ENCODE measurements around the gene VBP1.
"Not testable (repeated sequence)": the region's sequence is repeated elsewhere in the genome, so short reads cannot be mapped to it uniquely, and the experiment has no call there.

VBP1 gene

GRCh38 chrX:155266439-155266838, 50.2 kb downstream of the VBP1 start:
- DNase-seq = no peak

- DNase-seq = not testable (repeated sequence)
These were observed 51.7 kb downstream of the VBP1 start for GRCh38 chrX:155267995-155268394.

GRCh38 chrX:155270969-155271368, 54.7 kb downstream of the VBP1 start:
- DNase-seq = no peak

- DNase-seq = no peak
These were observed 63.6 kb downstream of the VBP1 start for GRCh38 chrX:155279873-155280272.
